Measurements from ENCODE around the gene THOC6.
"Not testable (repeated sequence)": the region's sequence is repeated elsewhere in the genome, so short reads cannot be mapped to it uniquely, and the experiment has no call there.

The THOC6 gene

DNA sequence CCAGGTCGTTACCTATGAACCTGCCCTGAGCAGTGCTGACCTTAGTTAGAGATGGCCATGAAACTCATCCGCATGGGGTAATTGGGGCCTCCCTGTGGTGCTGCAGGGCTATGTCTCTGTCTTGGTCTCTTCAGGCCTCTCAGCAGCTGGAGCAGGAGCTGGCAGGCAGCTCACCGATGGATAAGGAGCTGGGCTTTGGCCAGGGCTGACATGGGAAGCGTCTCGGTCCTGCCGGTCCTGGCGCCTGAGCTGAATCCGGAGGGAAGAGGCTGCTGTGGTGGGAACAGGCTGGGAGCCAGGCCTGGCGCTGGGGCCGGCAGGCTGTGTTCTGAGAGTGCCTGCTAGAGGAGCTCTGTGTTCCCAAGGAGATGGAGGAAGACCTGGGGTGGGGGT, 51.7 kb downstream of the THOC6 start:
- no peak for DNase-seq

DNA sequence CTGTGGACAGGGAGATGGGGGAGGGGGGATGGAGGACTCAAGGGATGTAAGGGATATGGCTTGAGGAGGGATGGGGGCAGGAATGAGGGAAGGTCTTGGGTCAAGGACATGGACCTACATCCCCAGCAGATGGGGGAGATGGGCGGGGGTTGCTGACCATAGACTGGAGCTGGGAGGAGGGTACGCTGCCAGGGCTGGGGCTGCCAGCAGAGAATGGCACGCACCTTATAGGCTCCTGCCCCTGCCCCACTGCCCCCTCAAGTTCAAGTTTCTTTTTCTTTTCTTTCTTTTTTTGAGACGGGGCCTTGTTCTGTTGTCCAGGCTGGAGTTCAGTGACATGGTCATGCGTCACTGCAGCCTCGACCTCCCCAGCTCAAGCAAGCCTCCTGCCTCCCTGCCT, 52.1 kb downstream of the THOC6 start:
- DNase-seq: not testable (repeated sequence)

DNA sequence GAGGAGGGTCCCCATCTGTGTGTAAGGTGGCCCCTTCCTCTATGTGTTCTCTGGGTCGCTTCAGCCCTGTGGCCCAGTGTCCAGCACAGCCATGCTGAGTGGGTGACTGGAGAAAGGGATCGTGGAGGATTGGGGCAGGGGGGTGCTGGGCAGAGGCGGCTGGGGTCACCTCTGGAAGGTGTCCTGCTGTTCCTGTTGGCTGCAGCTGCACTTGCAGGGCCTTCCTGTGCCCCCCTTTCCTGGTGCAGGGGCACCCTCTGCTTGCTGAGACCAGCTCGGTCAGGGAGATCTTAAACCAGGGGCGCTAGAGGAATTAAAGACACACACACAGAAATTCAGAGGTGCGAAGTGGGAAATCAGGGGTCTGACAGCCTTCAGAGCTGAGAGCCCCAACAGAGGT, 52.7 kb downstream of the THOC6 start:
- no peak for DNase-seq

Measured in activated CD4-positive, alpha-beta T cell treated with anti-CD3 and anti-CD28 coated beads for 48 hours (primary cell).